K562 (cell line): Measurements from ENCODE around the gene AHI1. TPM values are rescaled to one million over a fixed set of nuclear protein-coding genes. Genes with fewer than 3 reads are reported as not detected.

Source experiments
- KLF1 ChIP-seq: fragments of 450-650 bp; IDR thresholded peaks from 2 replicates; pipeline ENCODE4 v1.6.1; 2016; ENCODE audit warnings: missing genetic modification characterization, missing compliant biosample characterization
- MAFK ChIP-seq: IDR thresholded peaks from 2 replicates; pipeline ENCODE4 v1.6.1; 2011; ENCODE audit warnings: low read length, improper control_type of control experiment
- SNAPC5 ChIP-seq: fragments of 250-450 bp; sonication (Bioruptor Pico); IDR thresholded peaks from 2 replicates; pipeline ENCODE4 v1.8.0; 2021; ENCODE audit warnings: moderate library complexity, mild to moderate bottlenecking, inconsistent platforms
- TARDBP ChIP-seq: fragments of 450-650 bp; IDR thresholded peaks from 2 replicates; pipeline ENCODE4 v1.6.1; 2016
- THAP12 ChIP-seq: fragments of 250-450 bp; sonication (Bioruptor Pico); IDR thresholded peaks from 2 replicates; pipeline ENCODE4 v1.9.0; 2021; ENCODE audit warnings: mild to moderate bottlenecking, inconsistent platforms
- ZNF277 ChIP-seq: fragments of 250-450 bp; sonication (Bioruptor Pico); IDR thresholded peaks from 2 replicates; pipeline ENCODE4 v1.8.0; 2022; ENCODE audit warnings: inconsistent platforms, mild to moderate bottlenecking, moderate library complexity, borderline replicate concordance
- ZNF318 ChIP-seq, 2 experiments: fragments of 450-650 bp; IDR thresholded peaks; 2 replicates each; pipeline ENCODE4 v1.6.1; 2016; ENCODE audit warnings: mild to moderate bottlenecking in 2 of 2, borderline replicate concordance in 1 of 2, low read depth in 1 of 2, moderate library complexity in 1 of 2
- ZNF75A ChIP-seq: fragments of 450-650 bp; formaldehyde crosslinking; IDR thresholded peaks from 2 replicates; pipeline ENCODE4 v1.4.0; 2020; ENCODE audit warnings: mild to moderate bottlenecking
- polyA plus RNA-seq, 8 experiments: library from polyadenylated mRNA; depleted of rRNA in 4 of 8; stranded (reverse) in 5 of 8; unstranded in 3 of 8; fragments of >200 nt; fragmentation: Nextera tagmentation in 2 of 8; fragmentation: Illumina TruSeq in 1 of 8; extraction: Ambion mirVana in 2 of 8; extraction: Trizol in 1 of 8; gene quantifications; 2 replicates each; pipeline versions ENCODE4 v1.2.1 to v1.2.3, GENCODE V29; 2011 to 2014; ENCODE audit warnings: inconsistent platforms in 1 of 8, missing spikeins in 1 of 8
- total RNA-seq, 7 experiments: library from RNA; depleted of rRNA in 6 of 7; stranded (reverse); fragments of >200 nt in 6 of 7; fragmentation: Illumina TruSeq in 2 of 7; extraction: Trizol in 2 of 7; gene quantifications; 2 replicates each; pipeline versions ENCODE4 v1.2.1 to v1.2.3, GENCODE V29; 2011 to 2021; ENCODE audit warnings: low replicate concordance in 1 of 7

AHI1 gene
- total and polyA plus RNA-seq, 9 of the 15 experiments (the other 6 are each of a cell fraction or from before 2014, with no cell fraction given), result 24.7 to 54.9 (median 32.2) TPM

- TF ChIP-seq THAP12 (0 out of 2 replicates have a peak, but pooled peaks have one; percentile 54), KLF1 (no peak), ZNF75A (CRISPR knock-in tag) (peak; percentile 59; the same call in 1 of the 2 replicates), ZNF277 (no peak), ZNF318 (IDR thresholded peaks at IDR 0.05; ENCODE audit: borderline replicate concordance in 1 of 2, low read depth in 1 of 2) (0 out of 4 replicates have a peak, but pooled peaks of 1 of the 2 experiments have one; percentile 62), TARDBP (peak; percentile 67; the same call in 1 of the 2 replicates), SNAPC5 (CRISPR knock-in tag) (no peak), MAFK (no peak)
Measured at GRCh38 chr6:135498185-135498841, 773 bp upstream of the AHI1 start (continued).
